Neural cell (in vitro differentiated cells): ENCODE data around the gene C9orf72. TPM values are rescaled to one million over a fixed set of nuclear protein-coding genes. Genes with fewer than 3 reads are reported as not detected.

Experiments used
- H2AFZ ChIP-seq: fragments of 200-600, 300-800 bp; sonication (generic), shearing (Covaris generic); 2 replicates; pipeline ENCODE4 v1.6.0; 2014; ENCODE audit warnings: low read depth, mild to moderate bottlenecking, antibody characterized with exemption, low read length, moderate library complexity
- H3F3A ChIP-seq: fragments of 200-600 bp; shearing (Covaris generic); 2 replicates; pipeline ENCODE4 v1.6.1; 2016; ENCODE audit warnings: mild to moderate bottlenecking, moderate library complexity, mixed read lengths, antibody characterized with exemption, low read length; ENCODE audit not compliant: insufficient read depth, poor library complexity, severe bottlenecking
- H3K27ac ChIP-seq: fragments of 200-600, 300-800 bp; sonication (generic), shearing (Covaris generic); 2 replicates; pipeline ENCODE4 v1.5.1; 2014; ENCODE audit warnings: mild to moderate bottlenecking, low read length, moderate library complexity
- H3K27me3 ChIP-seq: fragments of 300-800, 200-600 bp; sonication (generic), shearing (Covaris generic); 2 replicates; pipeline ENCODE4 v1.6.0; 2014; ENCODE audit warnings: mild to moderate bottlenecking, low read depth, low read length, moderate library complexity; ENCODE audit not compliant: insufficient read depth
- H3K36me3 ChIP-seq: fragments of 300-800, 200-600 bp; sonication (generic), shearing (Covaris generic); 2 replicates; pipeline ENCODE4 v1.5.1; 2014; ENCODE audit warnings: mild to moderate bottlenecking, antibody characterized with exemption, low read length, moderate library complexity; ENCODE audit not compliant: insufficient read depth
- H3K4me2 ChIP-seq: fragments of 300-800, 200-600 bp; sonication (generic), shearing (Covaris generic); 2 replicates; pipeline ENCODE4 v1.6.0; 2014; ENCODE audit warnings: mild to moderate bottlenecking, low read length
- H3K4me3 ChIP-seq: fragments of 300-800, 200-600 bp; sonication (generic), shearing (Covaris generic); 2 replicates; pipeline ENCODE4 v1.5.1; 2014; ENCODE audit warnings: mild to moderate bottlenecking, low read length, moderate library complexity
- H3K79me2 ChIP-seq: fragments of 200-600 bp; shearing (Covaris generic); replicated peaks from 2 replicates; pipeline ENCODE4 v1.6.0; 2014; ENCODE audit warnings: mild to moderate bottlenecking, low read length, moderate library complexity; ENCODE audit not compliant: insufficient read depth
- H3K9ac ChIP-seq: fragments of 300-800, 200-600 bp; sonication (generic), shearing (Covaris generic); 2 replicates; pipeline ENCODE4 v1.6.1; 2016; ENCODE audit warnings: mild to moderate bottlenecking, low read length, mixed read lengths
- H3K9me2 ChIP-seq: fragments of 200-600 bp; shearing (Covaris generic); 2 replicates; pipeline ENCODE4 v1.6.1; 2016; ENCODE audit warnings: mild to moderate bottlenecking, low read length, mixed read lengths; ENCODE audit not compliant: insufficient read depth
- H3K9me3 ChIP-seq: fragments of 200-600, 300-800 bp; sonication (generic), shearing (Covaris generic); 2 replicates; pipeline ENCODE4 v1.6.1; 2016; ENCODE audit warnings: mild to moderate bottlenecking, mixed run types, low read length, moderate library complexity, mixed read lengths
- H4K20me1 ChIP-seq: fragments of 200-600 bp; shearing (Covaris generic); 2 replicates; pipeline ENCODE4 v1.6.1; 2016; ENCODE audit warnings: mild to moderate bottlenecking, mixed run types; ENCODE audit not compliant: insufficient read depth
- EP300 ChIP-seq: fragments of 450-650 bp; conservative IDR thresholded peaks from 2 replicates; pipeline ENCODE4 v1.6.1; 2014; ENCODE audit warnings: antibody characterized with exemption, mild to moderate bottlenecking, moderate library complexity; ENCODE audit not compliant: poor library complexity, severe bottlenecking
- EZH2 ChIP-seq: fragments of 200-600, 300-800 bp; shearing (Covaris generic), sonication (generic); IDR thresholded peaks from 2 replicates; pipeline ENCODE4 v1.6.1; 2014; ENCODE audit warnings: antibody characterized with exemption, low read length, borderline replicate concordance, mild to moderate bottlenecking; ENCODE audit not compliant: insufficient read depth, poor library complexity, severe bottlenecking
- MXI1 ChIP-seq: fragments of 450-650 bp; conservative IDR thresholded peaks from 2 replicates; pipeline ENCODE4 v1.6.1; 2014; ENCODE audit warnings: antibody characterized with exemption, mild to moderate bottlenecking; ENCODE audit not compliant: poor library complexity, severe bottlenecking
- POLR2AphosphoS5 ChIP-seq: IDR thresholded peaks from 2 replicates; pipeline ENCODE4 v1.6.1; 2012
- RAD21 ChIP-seq: fragments of 450-650 bp; conservative IDR thresholded peaks from 2 replicates; pipeline ENCODE4 v1.6.1; 2014; ENCODE audit warnings: antibody characterized with exemption, mild to moderate bottlenecking, moderate library complexity
- REST ChIP-seq: IDR thresholded peaks from 2 replicates; pipeline ENCODE4 v1.6.1; 2012; ENCODE audit warnings: borderline replicate concordance
- SMC3 ChIP-seq: fragments of 450-650 bp; conservative IDR thresholded peaks from 2 replicates; pipeline ENCODE4 v1.6.1; 2014; ENCODE audit warnings: antibody characterized with exemption, mild to moderate bottlenecking, moderate library complexity; ENCODE audit not compliant: poor library complexity
- polyA plus RNA-seq: library from polyadenylated mRNA; depleted of rRNA; stranded (reverse); fragments of >200 nt; gene quantifications from 2 replicates; pipeline ENCODE4 v1.2.3, GENCODE V29; 2014

Gene C9orf72
- polyA plus RNA-seq, 1 donor from 2014 or later = 166 TPM

GRCh38 chr9:27558307-27558706 lies 15.0 kb downstream of the C9orf72 start:
- H3K9me2 ChIP-seq = no peaks in the 10 kb centered on the region
- H3K4me2 ChIP-seq = no peak overlapping the region
- H3K79me2 ChIP-seq = no peaks in the 10 kb centered on the region
- no peak for TF ChIP-seq EP300
- H3K27ac ChIP-seq = no peak overlapping the region
- no peak overlapping the region for H3K4me3 ChIP-seq
- no peaks in the 10 kb centered on the region for H3K9me3 ChIP-seq
- no peaks in the 10 kb centered on the region for H4K20me1 ChIP-seq
- no peaks in the 10 kb centered on the region for H3F3A ChIP-seq
- H2AFZ ChIP-seq = no peak overlapping the region
- no peaks in the 10 kb centered on the region for H3K27me3 ChIP-seq
- H3K36me3 ChIP-seq = peaks cover 34% of the 10 kb centered on the region
- no peak overlapping the region for H3K9ac ChIP-seq

GRCh38 chr9:27556470-27556869 lies 16.8 kb downstream of the C9orf72 start:
- no peaks in the 10 kb centered on the region for H3K27me3 ChIP-seq
- no peak overlapping the region for H2AFZ ChIP-seq
- no peak overlapping the region for H3K9ac ChIP-seq
- H3K4me2 ChIP-seq = no peak overlapping the region
- no peak overlapping the region for H3K4me3 ChIP-seq
- peaks cover 34% of the 10 kb centered on the region for H3K36me3 ChIP-seq
- H3K9me2 ChIP-seq = no peaks in the 10 kb centered on the region
- no peaks in the 10 kb centered on the region for H4K20me1 ChIP-seq
- no peak overlapping the region for H3K27ac ChIP-seq
- TF ChIP-seq RAD21 (no peak), EZH2 (no peak), POLR2AphosphoS5 (no peak), MXI1 (no peak)
- H3K9me3 ChIP-seq = no peaks in the 10 kb centered on the region
- no peaks in the 10 kb centered on the region for H3K79me2 ChIP-seq
- no peaks in the 10 kb centered on the region for H3F3A ChIP-seq

- Histone ChIP-seq H3K9me3 (no peaks in the 10 kb centered on the region), H3K9me2 (no peaks in the 10 kb centered on the region), H3F3A (no peaks in the 10 kb centered on the region), H3K79me2 (no peaks in the 10 kb centered on the region), H4K20me1 (no peaks in the 10 kb centered on the region), H3K4me3 (no peak overlapping the region), H3K36me3 (peaks cover 26% of the 10 kb centered on the region), H3K27ac (no peak overlapping the region), H3K27me3 (no peaks in the 10 kb centered on the region), H3K4me2 (no peak overlapping the region), H2AFZ (no peak overlapping the region), H3K9ac (no peak overlapping the region)
- TF ChIP-seq EZH2 (no peak), POLR2AphosphoS5 (no peak), REST (no peak), MXI1 (no peak), SMC3 (no peak)
Measured at GRCh38 chr9:27554712-27555111, 18.6 kb downstream of the C9orf72 start.
